ENCODE results near the gene SKI. TPM values are rescaled to one million over a fixed set of nuclear protein-coding genes. Genes with fewer than 3 reads are reported as not detected.

SKI gene
- total and polyA plus RNA-seq, 2 of the 4 experiments (the other 2 are of a cell fraction), result 2.3 to 20.1 TPM

DNA sequence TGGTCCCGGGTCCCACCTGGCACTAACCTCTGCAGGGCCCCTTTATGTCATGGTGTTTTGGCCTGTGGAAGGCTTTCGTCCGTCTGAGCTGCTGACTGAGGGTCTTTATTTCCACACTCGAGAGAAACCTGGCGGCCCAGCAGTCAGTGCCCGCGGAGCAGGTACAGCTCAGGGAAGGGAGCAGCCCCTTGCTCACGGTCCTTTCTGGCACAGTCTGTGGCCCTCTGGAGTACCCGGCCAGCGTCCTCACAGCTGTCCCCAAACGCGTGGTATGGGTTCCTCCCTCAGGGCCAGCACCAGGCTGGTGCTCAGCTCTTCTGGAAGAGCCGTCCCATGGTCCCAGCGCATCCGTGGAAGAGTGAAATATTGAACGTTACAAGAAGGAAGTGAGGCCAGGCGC, 24.3 kb downstream of the SKI start:
- CTCF ChIA-PET, result no interaction called here
- H3K18ac ChIP-seq (ENCODE audit: low read depth, low read length), result no peak overlapping the region

More for the DNA sequence above, 24.3 kb downstream of the SKI start:
- Histone ChIP-seq H2BK120ac (ENCODE audit: low read depth, low read length) (no peak overlapping the region), H3K4me2 (ENCODE audit: low read depth, low read length) (no peak overlapping the region), H2BK5ac (ENCODE audit: low read depth, low read length, poor library complexity, severe bottlenecking) (no peak overlapping the region), H4K20me1 (ENCODE audit: insufficient read depth, low read length) (peaks cover 100% of the 10 kb centered on the region), H3K27ac (ENCODE audit: insufficient read depth, low read length) (no peak overlapping the region), H3K23ac (ENCODE audit: low read depth, low read length) (no peak overlapping the region), H4K8ac (ENCODE audit: low read depth in 2 of 2, low read length in 2 of 2) (no peak overlapping the region), H3K27me3 (ENCODE audit: control insufficient read depth, insufficient read depth, low read length) (no peaks in the 10 kb centered on the region), H3K4me3 (ENCODE audit: insufficient read depth, low read depth, low read length) (no peak overlapping the region), H3K9ac (ENCODE audit: low read depth, low read length) (no peak overlapping the region), H2BK20ac (ENCODE audit: low read depth, low read length) (no peak overlapping the region), H2BK15ac (ENCODE audit: low read depth, low read length) (no peak overlapping the region), H3K14ac (replicated peaks; ENCODE audit: low read depth, low read length) (no peak overlapping the region), H2AK5ac (ENCODE audit: low read depth, low read length) (no peak overlapping the region), H3K4me1 (ENCODE audit: control insufficient read depth, insufficient read depth, low read length) (peaks cover 19% of the 10 kb centered on the region), H3K36me3 (ENCODE audit: control insufficient read depth, insufficient read depth, low read length) (peaks cover 14% of the 10 kb centered on the region; the same call in 1 of the 2 replicates), H3K9me1 (ENCODE audit: insufficient read depth, low read length) (peaks cover 57% of the 10 kb centered on the region), H3K4ac (ENCODE audit: low read depth, low read length) (no peak overlapping the region), H4K5ac (ENCODE audit: low read depth, low read length) (no peak overlapping the region), H2AFZ (replicated peaks; ENCODE audit: low read length, poor library complexity) (no peak overlapping the region), H3K79me1 (ENCODE audit: low read depth in 1 of 2, low read length in 2 of 2) (peaks cover 15 to 68% of the 10 kb centered on the region in 2 experiments), H2AK9ac (replicated peaks; ENCODE audit: low read depth, low read length, poor library complexity) (peak overlapping the region; percentile 3), H3K9me3 (ENCODE audit: control insufficient read depth, insufficient read depth, low read length) (no peaks in the 10 kb centered on the region), H3K56ac (ENCODE audit: extremely low read depth, insufficient read depth, low read length) (no peak overlapping the region), H4K91ac (ENCODE audit: insufficient read depth, low read depth, low read length) (no peak overlapping the region)
- in situ Hi-C loops (cut with MboI; ENCODE audit: low sequenced_read_pairs) (no loop called here), dilution Hi-C loops (cut with HindIII; ENCODE audit: low sequenced_read_pairs, unreplicated experiment) (no loop called here), intact Hi-C loops (cut with micrococcal nuclease) (no loop called here)
- BruUV-seq (replicated peaks), result no TSS peak
- DNase-seq (no peak), ATAC-seq (ENCODE audit: low read depth) (no peak)
- POLR2A ChIA-PET (ENCODE audit: unreplicated experiment), result no interaction called here
- TF ChIP-seq, protein P1, sequence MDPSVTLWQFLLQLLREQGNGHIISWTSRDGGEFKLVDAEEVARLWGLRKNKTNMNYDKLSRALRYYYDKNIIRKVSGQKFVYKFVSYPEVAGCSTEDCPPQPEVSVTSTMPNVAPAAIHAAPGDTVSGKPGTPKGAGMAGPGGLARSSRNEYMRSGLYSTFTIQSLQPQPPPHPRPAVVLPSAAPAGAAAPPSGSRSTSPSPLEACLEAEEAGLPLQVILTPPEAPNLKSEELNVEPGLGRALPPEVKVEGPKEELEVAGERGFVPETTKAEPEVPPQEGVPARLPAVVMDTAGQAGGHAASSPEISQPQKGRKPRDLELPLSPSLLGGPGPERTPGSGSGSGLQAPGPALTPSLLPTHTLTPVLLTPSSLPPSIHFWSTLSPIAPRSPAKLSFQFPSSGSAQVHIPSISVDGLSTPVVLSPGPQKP (IDR thresholded peaks at IDR 0.05; ENCODE audit: borderline replicate concordance, low read depth, low read length), result no peak
- no peak for TF ChIP-seq RFX5 (IDR thresholded peaks at IDR 0.05; ENCODE audit: low read depth, low read length)
- TF ChIP-seq SMC3 (IDR thresholded peaks at IDR 0.05; ENCODE audit: low read depth, low read length), result no peak
- no peak for TF ChIP-seq MXI1 (IDR thresholded peaks at IDR 0.05; ENCODE audit: borderline replicate concordance, low read depth, low read length)
- TF ChIP-seq, protein P2, sequence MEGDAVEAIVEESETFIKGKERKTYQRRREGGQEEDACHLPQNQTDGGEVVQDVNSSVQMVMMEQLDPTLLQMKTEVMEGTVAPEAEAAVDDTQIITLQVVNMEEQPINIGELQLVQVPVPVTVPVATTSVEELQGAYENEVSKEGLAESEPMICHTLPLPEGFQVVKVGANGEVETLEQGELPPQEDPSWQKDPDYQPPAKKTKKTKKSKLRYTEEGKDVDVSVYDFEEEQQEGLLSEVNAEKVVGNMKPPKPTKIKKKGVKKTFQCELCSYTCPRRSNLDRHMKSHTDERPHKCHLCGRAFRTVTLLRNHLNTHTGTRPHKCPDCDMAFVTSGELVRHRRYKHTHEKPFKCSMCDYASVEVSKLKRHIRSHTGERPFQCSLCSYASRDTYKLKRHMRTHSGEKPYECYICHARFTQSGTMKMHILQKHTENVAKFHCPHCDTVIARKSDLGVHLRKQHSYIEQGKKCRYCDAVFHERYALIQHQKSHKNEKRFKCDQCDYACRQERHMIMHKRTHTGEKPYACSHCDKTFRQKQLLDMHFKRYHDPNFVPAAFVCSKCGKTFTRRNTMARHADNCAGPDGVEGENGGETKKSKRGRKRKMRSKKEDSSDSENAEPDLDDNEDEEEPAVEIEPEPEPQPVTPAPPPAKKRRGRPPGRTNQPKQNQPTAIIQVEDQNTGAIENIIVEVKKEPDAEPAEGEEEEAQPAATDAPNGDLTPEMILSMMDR (conservative IDR thresholded peaks at IDR 0.05; ENCODE audit: low read depth, low read length), result no peak
- 78% methylated on average over 3 of the region's 17 CpGs; no CpG with 5 or more reads in 1 of the 2 experiments for WGBS, 2 experiments (ENCODE audit: extremely low coverage in 2 of 2, insufficient read length in 1 of 2)
